Measurements from ENCODE around the gene SYT17.

- TF ChIP-seq CTCF (IDR thresholded peaks at IDR 0.05) (no peak), POLR2A (IDR thresholded peaks at IDR 0.05) (no peak)
Observed at GRCh38 chr16:19281246-19281645, 113.2 kb downstream of the SYT17 start.
